ENCODE data around the gene KLK1. TPM values are rescaled to one million over a fixed set of nuclear protein-coding genes. Genes with fewer than 3 reads are reported as not detected.

Gene KLK1
- polyA plus RNA-seq, 2 of the 4 experiments (the other 2 are of a cell fraction): 0.30 TPM; not detected in 1

DNA sequence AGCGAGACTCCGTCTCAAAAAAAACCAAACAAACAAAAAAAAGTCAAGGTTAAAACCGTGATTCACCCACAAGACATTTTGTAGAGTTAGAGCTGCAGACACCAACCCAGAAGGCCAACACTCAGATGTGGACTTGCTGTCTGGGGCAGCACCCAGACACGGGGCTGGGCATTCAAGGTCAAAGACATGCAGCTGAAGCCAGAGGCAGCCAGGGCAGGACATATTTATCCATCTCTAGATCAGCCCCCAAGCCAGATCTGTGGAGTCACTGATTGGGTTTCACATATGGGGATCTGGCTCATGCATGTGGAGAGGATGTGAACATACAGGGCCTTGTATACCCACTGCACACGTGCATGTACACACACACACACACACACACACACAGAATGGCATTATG, 6.2 kb upstream of the KLK1 start:
- Histone ChIP-seq H3K4me2 (no peak overlapping the region), H3K4me3 (no peak overlapping the region), H3K9me3 (no peaks in the 10 kb centered on the region), H3K4me1 (no peaks in the 10 kb centered on the region), H3K27ac (no peak overlapping the region)
- peak in 1 of 2 experiments; percentile 32 for DNase-seq (ENCODE audit: low read depth in 1 of 2, low spot score in 1 of 2)
- WGBS (ENCODE audit: missing lambda C conversion rate): 28% methylated on average over 5 of the region's 5 CpGs
- POLR2A ChIA-PET: no interaction called here
- peak in 1 of 2 experiments; percentile 33; a peak in 3 of 6 replicates for ATAC-seq
- CTCF ChIA-PET: interaction anchor here (1.0 to 2.2 kb wide), 4 partner anchors 10 to 92 kb away, joined by 3 to 8 read pairs (median 4); no protein-coding TSS in a partner anchor
- no peak for TF ChIP-seq EP300 (IDR thresholded peaks at IDR 0.05)
- no peak for TF ChIP-seq MYC (IDR thresholded peaks at IDR 0.05; ENCODE audit: borderline replicate concordance, low read length)
- no peak for TF ChIP-seq NR3C1 (IDR thresholded peaks at IDR 0.05)
- no peak for TF ChIP-seq MAZ (IDR thresholded peaks at IDR 0.05; ENCODE audit: borderline replicate concordance, low read depth, low read length)
- TF ChIP-seq SMC3 (IDR thresholded peaks at IDR 0.05): no peak
- no peak for FAIRE-seq

DNA sequence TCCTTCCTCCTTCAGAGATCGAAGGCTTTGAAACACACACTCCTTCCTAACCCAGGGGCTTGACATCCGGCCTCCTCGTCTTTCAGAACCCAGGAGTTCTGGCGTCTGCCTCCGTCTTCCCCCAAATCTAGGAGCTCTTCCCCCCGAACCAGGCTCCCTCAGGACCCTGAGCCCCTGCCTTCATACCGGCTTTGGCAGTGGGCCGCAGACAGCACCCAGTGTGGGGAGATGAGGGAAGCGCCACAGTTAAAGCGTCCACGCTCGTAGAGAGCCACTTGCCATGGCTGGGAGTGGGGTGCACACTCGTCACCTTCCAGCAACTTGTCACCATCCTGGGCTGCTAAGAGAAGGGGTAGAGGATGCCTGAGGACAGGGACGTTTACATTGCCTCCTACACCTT, 3.9 kb upstream of the KLK1 start:
- FAIRE-seq (no peak), DNase-seq (ENCODE audit: low read depth in 1 of 2, low spot score in 1 of 2) (no peak), ATAC-seq (peak in 1 of 2 experiments; percentile 17; a peak in 1 of 6 replicates)
- H3K4me2 ChIP-seq: no peak overlapping the region
- POLR2A ChIA-PET: no interaction called here
- 0 out of 3 replicates have a peak, but pooled peaks cover 6% of the 10 kb centered on the region for H3K4me1 ChIP-seq
- H3K4me3 ChIP-seq: no peak overlapping the region
- no peak overlapping the region for H3K27ac ChIP-seq
- TF ChIP-seq, protein P1, sequence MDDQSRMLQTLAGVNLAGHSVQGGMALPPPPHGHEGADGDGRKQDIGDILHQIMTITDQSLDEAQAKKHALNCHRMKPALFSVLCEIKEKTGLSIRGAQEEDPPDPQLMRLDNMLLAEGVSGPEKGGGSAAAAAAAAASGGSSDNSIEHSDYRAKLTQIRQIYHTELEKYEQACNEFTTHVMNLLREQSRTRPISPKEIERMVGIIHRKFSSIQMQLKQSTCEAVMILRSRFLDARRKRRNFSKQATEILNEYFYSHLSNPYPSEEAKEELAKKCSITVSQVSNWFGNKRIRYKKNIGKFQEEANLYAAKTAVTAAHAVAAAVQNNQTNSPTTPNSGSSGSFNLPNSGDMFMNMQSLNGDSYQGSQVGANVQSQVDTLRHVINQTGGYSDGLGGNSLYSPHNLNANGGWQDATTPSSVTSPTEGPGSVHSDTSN (IDR thresholded peaks at IDR 0.05): no peak
- TF ChIP-seq RNF2 (IDR thresholded peaks at IDR 0.05; ENCODE audit: borderline replicate concordance, low read depth): no peak
- CTCF ChIA-PET: no interaction called here
- no peaks in the 10 kb centered on the region for H3K9me3 ChIP-seq
- WGBS (ENCODE audit: missing lambda C conversion rate): 35% methylated on average over 14 of the region's 14 CpGs

DNA sequence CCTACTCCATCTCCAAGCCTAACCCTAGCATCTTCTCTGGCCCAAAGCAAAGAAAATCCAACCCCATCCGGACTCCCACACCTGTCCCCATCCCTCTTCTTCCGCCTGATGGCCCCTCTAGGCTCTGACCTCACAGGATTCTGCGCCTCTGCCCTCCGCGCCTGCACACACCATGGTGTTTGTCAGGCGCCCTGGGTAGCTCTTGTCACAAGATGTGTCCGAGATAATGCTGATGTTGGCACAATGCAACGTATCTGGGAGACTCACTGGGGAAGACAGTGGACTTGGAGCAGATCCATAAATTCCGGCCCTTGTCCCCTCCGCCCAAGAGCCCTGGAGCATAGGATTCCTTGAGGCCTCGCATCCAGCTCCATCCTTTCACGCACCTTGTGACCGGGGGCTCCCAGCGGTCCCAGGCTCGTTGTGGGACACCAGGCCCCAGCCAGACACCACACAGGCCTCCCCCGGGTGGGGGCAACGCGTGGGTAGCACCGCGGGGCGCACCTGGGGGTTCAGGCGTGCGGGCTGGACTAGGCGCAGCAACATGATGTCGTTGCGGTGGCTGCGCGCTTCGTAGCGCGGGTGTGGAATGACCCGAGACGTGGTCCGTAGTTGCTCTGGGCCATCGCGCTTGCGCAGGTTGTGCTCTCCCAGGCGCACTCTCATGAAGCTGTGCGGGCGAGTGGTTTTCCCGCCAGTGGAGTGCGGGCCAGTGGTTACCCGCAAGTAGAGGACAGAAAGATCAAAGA, 3.1 kb upstream of the KLK1 start:
- ChIA-PET CTCF (interaction anchor here (1.0 to 1.1 kb wide), 2 partner anchors 9 to 32 kb away, joined by 3 read pairs; no protein-coding TSS in a partner anchor), POLR2A (no interaction called here)
- WGBS (ENCODE audit: missing lambda C conversion rate): 71% methylated on average over 38 of the region's 43 CpGs
- Histone ChIP-seq H3K4me2 (no peak overlapping the region), H3K4me1 (0 out of 3 replicates have a peak, but pooled peaks cover 6% of the 10 kb centered on the region), H3K4me3 (no peak overlapping the region), H3K9me3 (no peaks in the 10 kb centered on the region), H3K27ac (no peak overlapping the region)
- DNase-seq (ENCODE audit: low read depth in 1 of 2, low spot score in 1 of 2): no peak
- no peak for FAIRE-seq
- TF ChIP-seq MAFK (IDR thresholded peaks at IDR 0.05; ENCODE audit: partially characterized antibody) (peak; percentile 79), HDAC2 (IDR thresholded peaks at IDR 0.05) (no peak), FOSL2 (IDR thresholded peaks at IDR 0.05) (no peak), FOSL2 (CRISPR knock-in tag; IDR thresholded peaks at IDR 0.05) (no peak)
- TF ChIP-seq, protein P2, sequence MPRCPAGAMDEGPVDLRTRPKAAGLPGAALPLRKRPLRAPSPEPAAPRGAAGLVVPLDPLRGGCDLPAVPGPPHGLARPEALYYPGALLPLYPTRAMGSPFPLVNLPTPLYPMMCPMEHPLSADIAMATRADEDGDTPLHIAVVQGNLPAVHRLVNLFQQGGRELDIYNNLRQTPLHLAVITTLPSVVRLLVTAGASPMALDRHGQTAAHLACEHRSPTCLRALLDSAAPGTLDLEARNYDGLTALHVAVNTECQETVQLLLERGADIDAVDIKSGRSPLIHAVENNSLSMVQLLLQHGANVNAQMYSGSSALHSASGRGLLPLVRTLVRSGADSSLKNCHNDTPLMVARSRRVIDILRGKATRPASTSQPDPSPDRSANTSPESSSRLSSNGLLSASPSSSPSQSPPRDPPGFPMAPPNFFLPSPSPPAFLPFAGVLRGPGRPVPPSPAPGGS (IDR thresholded peaks at IDR 0.05): no peak
- TF ChIP-seq, protein P3, sequence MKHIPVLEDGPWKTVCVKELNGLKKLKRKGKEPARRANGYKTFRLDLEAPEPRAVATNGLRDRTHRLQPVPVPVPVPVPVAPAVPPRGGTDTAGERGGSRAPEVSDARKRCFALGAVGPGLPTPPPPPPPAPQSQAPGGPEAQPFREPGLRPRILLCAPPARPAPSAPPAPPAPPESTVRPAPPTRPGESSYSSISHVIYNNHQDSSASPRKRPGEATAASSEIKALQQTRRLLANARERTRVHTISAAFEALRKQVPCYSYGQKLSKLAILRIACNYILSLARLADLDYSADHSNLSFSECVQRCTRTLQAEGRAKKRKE (CRISPR knock-in tag; IDR thresholded peaks at IDR 0.05; ENCODE audit: low read depth): no peak
- ATAC-seq: no peak

DNA sequence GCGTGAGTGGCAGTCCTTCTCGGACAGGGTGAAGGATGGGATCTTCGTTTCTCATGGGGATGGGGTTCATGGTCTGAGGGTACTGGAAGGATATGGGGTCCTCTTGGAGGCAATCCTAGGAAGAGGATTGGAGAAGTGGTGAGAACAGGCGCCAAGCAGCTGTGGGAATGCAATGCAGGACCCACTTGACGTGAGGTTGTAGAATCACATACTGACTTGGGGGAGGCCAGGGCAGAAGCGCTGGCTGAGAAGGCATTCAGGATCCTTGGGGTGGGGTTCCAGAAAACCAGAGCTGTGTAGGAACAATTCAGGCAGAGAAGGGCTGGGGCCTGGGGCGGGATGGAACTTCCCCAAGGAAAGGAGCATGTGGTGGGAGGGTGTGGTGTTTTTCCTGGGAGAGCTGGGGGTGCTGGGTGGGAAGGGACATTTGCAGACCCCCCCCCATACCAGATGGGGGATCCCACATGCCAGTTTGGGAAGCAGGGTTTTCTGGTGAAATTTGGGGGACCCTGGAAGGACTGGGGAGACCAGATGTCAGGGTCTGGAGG, 852 bp downstream of the KLK1 start:
- no peak for ATAC-seq
- CTCF ChIA-PET: interaction anchor here (0.9 to 1.6 kb wide), 2 partner anchors 21 to 465 kb away, joined by 3 to 4 read pairs; no protein-coding TSS in a partner anchor
- H3K27ac ChIP-seq: no peak overlapping the region
- H3K4me1 ChIP-seq: peaks cover 12% of the 10 kb centered on the region; the same call in 1 of the 3 replicates
- DNase-seq (ENCODE audit: low read depth in 1 of 2, low spot score in 1 of 2): no peak
- TF ChIP-seq KDM1A (IDR thresholded peaks at IDR 0.05; ENCODE audit: low read depth): no peak
- TF ChIP-seq RNF2 (IDR thresholded peaks at IDR 0.05; ENCODE audit: borderline replicate concordance, low read depth): no peak
- no peak for TF ChIP-seq HOXB5 (CRISPR knock-in tag; IDR thresholded peaks at IDR 0.05)
- no peak for TF ChIP-seq SREBF2 (IDR thresholded peaks at IDR 0.05)
- no peak for TF ChIP-seq POLR2AphosphoS2 (conservative IDR thresholded peaks at IDR 0.05; ENCODE audit: low read length)
- TF ChIP-seq NR3C1 (IDR thresholded peaks at IDR 0.05): no peak
- FAIRE-seq: no peak
- no peak overlapping the region for H3K4me3 ChIP-seq
- 54% methylated on average over 7 of the region's 7 CpGs for WGBS (ENCODE audit: missing lambda C conversion rate)
- H3K9me3 ChIP-seq: no peaks in the 10 kb centered on the region
- no peak overlapping the region for H3K4me2 ChIP-seq
- POLR2A ChIA-PET: interaction anchor here (0.8 kb wide), 1 partner anchor 18 kb away, joined by 3 read pairs; no protein-coding TSS in a partner anchor
